HG03354 (cell line): ENCODE data around the gene COL8A1.

Experiments used
- ATAC-seq: cut with Tn5 transposase; IDR thresholded peaks from one replicate; pipeline ENCODE4 v1.9.1; 2021; ENCODE audit warnings: mild to moderate bottlenecking; ENCODE audit not compliant: unreplicated experiment, poor library complexity, severe bottlenecking

The COL8A1 gene

DNA sequence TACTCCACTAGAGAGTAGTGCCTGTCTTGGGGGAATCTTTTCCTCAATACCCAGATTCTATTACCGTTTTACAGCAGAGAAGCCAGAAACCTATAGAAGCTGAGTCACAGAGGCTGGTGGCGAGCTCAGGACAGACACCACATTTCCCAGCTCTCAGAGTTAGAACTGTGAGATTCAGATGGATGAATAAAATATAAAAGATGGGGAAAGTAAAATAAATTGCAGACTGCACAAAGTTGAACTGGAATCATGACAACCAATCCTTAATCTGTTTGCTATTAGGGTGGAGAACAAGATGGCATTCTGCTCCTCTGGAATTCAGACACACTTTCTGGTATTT lies 138.8 kb downstream of the COL8A1 start:
- ATAC-seq = no peak

DNA sequence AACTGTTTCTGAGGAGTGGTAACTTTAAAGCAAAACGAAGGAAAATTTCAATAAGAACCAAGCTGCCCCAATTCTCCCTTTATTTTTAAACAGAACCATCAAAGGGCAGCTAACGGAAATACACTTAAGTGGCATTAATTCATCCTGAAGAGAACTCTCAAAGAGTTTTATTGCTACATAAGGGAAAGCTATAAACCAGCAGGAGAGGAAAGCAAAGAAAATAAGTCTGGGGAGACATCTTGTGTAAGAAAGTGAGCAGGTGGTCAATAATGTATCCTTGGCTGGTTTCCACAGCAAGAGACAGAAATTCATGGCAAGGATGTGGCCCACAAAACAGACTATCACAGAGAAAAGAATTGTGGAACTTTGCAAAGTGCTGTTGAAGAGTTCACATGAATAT lies 139.3 kb downstream of the COL8A1 start:
- no peak for ATAC-seq

DNA sequence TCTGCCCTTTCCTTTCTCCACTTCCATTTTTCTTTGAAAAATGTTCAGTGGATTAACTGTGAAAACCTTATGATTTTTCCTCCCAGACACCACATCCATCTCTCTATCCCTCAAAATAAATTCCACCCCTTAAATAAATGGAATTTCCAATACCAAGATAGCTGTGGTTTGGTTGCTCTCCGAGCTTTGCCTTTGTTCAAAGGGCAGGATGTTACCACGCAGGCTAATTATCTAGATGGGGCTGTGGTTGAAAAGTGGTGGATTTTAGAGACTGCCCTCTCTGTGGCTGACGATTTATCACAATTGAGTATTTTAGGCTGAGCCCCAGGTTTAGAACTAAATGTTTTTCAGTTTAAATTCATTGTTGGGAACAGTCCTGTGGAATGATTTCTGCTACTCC lies 142.4 kb downstream of the COL8A1 start:
- ATAC-seq = no peak

DNA sequence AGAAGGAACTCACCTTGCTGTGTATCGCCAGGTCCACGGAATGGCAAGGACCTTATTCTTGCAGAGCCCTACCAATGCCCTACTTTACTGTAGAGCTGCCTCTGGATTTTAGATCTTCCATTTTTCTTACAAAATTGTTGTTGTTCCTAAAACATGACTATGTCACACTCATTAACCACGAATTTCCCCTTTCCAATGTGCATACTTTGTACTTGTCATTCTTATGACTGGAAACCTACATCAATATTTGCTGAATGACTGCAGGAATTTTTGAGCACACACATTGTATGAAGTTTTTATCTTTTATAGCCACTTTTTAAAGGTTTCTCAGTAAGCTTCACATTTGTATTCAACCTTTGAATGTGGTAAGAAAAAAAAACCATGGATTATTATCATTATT lies 143.4 kb downstream of the COL8A1 start:
- ATAC-seq = no peak

DNA sequence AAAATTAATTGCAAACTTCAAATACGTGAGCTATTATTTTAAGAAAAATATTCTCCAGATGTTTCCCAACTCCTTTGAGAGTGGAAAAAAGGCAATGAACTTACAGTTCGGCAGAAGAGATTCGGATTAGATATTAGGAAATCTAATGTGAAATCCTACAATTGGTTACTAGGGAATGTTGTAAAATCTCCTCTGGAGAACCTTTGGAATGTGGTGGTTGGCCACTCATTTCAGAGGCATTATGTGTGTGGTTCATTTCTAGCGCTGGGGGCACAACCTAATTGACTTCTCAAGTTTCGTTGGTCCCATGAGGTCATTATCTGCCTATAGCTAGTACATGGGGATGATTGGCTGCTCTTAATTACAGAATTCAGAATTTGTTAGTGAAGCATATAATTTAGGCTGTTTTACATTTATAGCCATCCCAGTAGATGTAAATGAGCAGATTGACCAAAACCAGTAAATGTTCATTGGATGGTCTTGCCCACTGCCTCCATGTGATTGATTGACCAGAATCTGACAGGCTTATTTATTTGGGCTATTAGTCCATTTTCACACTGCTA lies 144.7 kb downstream of the COL8A1 start:
- ATAC-seq = no peak

DNA sequence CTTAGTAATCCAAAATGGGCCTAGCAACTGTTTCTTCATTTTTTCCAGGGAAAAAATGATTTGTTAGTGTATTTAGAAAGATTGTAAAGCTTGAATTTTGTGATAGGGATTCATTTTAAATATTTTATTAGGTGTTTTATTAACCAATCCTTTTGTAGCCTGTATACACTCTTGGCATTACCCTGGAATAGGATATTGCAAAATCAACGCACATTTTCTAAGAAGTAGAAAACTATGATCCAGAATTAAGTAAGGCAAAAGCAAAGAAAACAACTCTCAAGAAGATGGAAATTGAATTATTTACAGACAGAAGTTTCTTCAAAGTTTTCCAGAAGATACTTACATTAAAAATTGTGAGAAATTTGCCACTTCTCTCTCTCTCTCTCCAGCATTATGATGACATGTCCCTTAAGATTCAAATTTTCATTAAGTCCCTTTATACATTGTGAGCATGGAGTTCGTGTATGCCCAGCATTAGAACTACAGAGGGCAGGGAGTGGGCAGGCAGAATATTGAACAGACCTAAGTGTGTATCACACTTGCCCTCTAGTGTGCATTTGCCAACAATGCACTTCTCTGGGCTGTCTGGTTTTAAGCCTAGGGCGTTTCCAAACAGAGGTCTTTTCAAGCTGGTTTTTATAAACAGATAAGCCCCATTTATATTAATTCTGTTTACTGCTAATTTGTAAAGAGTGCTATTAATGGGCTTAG lies 150.8 kb downstream of the COL8A1 start:
- ATAC-seq = peak; percentile 97

DNA sequence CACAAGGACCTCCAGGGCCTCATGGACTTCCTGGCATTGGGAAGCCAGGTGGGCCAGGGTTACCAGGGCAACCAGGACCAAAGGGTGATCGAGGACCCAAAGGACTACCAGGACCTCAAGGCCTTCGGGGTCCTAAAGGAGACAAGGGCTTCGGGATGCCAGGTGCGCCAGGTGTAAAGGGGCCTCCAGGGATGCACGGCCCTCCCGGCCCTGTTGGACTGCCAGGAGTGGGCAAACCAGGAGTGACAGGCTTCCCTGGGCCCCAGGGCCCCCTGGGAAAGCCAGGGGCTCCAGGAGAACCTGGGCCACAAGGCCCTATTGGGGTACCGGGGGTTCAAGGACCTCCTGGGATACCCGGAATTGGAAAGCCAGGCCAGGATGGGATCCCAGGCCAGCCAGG lies 156.1 kb downstream of the COL8A1 start:
- ATAC-seq = no peak

DNA sequence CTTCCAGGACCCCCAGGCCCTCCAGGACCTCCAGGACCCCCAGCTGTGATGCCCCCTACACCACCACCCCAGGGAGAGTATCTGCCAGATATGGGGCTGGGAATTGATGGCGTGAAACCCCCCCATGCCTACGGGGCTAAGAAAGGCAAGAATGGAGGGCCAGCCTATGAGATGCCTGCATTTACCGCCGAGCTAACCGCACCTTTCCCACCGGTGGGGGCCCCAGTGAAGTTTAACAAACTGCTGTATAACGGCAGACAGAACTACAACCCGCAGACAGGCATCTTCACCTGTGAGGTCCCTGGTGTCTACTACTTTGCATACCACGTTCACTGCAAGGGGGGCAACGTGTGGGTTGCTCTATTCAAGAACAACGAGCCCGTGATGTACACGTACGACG lies 157.2 kb downstream of the COL8A1 start:
- no peak for ATAC-seq

DNA sequence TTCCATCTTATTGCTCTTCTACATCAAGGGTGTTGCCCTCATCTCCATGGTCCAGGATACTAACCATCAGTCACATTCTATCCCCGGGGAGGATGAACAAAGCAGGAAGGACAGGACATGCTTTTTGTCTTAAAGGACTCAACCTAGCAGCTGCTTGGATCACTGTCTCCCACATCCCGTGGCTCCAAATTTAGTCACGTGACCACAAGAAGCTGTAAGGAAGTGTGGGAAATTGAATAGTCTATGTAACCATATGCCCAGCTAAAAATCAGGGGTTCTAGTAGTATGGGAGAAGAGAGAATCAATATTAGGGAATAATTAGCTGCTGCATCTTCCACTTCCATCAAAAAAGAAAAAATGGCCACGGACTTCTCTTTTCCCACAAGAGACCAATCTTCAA lies 161.0 kb downstream of the COL8A1 start:
- ATAC-seq = no peak

DNA sequence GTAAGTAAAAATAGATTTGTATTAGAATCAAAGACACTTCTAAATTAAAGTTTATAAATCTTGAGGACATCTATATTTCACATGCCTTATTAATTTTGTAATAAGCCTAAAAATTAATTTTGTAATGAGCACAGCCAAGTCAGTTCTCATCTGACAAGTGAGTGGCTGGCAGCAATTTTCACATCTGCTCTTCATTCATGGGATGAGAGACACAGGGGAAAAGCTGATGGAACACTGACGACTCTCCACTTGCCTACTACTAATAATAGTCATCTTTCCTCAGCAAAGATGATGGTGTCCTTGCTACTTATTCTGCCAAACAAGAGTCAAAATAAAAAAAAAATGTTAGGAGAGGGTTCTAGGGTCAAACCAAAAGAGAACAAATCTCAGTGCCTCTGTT lies 164.9 kb downstream of the COL8A1 start:
- no peak for ATAC-seq

DNA sequence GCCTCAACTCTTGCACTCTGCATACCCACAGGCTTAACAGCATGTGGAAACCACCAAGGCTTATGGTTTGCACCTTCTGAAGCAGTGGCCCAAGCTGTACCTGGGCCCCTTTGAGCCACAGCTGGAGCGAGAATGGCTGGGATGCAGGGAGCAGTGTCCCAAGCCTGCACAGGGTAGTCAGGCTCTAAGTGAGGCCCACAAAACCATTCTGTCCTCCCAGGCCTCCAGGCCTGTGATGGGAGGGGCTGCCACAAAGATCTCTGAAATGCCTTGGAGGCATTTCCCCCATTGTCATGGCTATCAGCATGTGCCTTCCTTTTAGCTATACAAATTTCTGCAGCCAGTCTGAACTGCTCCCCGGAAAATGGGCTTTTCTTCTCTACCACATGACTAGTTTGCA lies 166.8 kb downstream of the COL8A1 start:
- no peak for ATAC-seq

DNA sequence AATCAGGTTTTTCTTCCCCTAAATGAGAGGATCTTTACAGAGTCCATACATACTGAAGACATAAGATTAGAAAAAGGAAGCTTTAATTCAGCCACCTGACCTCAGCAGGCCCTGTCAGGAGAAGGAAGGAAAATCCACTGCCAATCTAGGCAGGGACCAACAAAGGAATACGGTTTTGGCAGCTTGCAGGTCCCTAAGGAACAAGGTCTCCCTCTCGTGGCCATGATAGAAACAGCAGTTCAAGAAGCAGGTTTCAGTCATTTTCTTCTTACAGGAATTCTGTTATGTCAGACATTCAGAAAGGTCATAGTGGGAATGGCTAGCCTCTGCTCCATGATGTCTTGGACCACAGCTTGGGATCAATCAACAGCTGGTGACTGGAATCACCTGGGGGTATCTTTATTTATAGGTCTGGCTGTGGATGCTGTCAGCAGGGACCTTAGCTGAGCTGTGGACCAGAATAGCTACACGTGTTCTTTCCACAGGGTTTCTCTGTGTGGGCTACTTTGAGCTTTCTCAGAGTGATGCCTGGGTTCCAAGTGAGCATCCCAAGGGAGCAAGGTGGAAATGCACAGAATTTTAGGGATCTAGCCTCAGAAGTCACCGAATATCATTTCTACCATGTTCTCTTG lies 169.9 kb downstream of the COL8A1 start:
- ATAC-seq = no peak

DNA sequence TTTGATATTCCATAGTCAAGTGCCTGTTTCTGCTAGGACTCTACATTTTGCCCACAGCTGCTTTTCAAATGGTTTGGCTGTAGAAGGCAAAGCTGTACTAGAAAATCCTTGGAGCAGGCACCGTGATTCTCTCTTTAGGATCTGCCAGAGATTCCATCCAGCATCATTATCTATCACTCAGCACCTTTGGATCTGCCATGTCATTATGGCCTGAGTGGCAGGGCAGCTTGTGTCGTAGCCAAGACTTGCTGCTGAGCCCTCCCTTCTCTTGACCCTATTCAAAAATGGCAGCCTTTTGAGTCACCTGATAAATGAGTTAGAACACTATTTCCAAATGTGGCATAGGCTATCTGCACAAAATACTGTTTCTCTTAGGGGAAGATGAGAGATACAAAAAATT lies 171.2 kb downstream of the COL8A1 start:
- no peak for ATAC-seq

DNA sequence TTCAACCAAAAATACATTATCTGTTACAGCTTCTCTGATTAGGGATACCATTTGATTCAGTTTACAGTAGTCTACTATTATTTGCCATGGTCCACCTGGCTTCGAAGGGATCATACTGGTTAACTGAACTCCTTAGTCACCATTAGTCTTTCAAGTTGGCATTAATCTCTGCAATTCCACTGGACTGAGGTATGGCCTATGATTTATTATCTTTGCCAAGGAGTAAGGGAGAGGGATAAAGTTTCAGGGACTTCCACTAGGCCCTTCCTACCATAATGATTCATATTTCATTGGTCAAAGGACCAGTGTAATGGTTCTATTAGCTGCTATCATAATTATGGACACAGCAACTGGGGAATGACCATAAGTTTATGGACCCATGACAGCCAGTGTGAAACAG lies 172.0 kb downstream of the COL8A1 start:
- ATAC-seq = no peak

DNA sequence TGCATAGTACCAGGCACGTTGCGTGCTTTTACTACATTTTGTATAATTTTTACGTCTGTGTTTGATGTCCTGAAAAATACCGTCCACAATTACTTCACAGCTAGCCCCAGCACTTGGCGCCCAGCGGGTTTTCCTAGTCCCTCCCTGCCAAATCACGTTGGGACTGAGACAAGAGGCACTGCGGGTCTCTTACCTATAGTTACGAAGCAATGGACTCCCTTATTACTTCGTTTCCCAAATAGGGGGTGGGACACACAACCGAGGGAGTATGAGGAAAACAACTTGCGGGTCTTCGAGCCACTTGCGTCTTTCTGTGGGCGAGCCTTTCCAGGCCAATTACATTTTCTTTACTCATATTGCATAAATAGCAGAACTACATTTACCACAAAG lies 178.6 kb downstream of the COL8A1 start:
- ATAC-seq = no peak

DNA sequence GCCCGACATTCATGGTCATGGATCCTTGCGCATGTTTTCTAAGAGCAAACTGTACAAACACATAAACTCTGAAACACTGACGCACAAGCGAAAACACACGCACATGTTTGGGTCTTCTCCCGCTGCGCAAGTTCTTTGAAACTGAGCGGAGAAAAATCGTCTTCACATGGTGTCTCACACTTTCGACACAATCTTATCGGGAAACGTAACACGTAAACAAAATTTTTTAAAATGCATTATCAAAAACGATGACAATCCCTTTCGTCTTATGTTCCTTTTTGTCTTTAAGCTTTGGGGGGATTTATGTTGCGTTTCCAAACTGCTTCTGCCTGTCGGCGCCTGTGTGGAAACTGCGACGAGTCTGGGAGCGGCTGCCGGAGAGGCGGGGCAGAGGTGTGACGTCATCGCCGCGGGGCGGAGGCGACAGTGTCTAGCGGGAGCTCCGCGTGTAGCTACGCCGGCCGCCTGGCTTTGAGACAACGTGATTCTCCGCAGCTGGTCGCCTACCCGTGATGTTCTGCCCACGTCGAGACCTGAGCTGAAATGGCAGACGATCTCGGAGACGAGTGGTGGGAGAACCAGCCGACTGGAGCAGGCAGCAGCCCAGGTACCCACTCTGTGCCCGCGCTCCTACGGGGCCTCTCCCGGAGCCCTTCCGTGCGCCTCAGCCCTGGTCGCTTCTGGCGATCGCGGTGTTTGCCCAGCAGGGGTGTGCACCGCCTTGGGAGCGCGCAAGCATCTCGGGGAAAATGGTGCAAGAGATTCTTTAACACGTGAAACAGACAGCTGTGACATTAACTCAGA lies 179.2 kb downstream of the COL8A1 start, which contains the start of gene CMSS1:
Gene CMSS1 (plus strand): TSS at position 426 of the 804 bp plus-strand sequence.
- ATAC-seq = peak; percentile 97

DNA sequence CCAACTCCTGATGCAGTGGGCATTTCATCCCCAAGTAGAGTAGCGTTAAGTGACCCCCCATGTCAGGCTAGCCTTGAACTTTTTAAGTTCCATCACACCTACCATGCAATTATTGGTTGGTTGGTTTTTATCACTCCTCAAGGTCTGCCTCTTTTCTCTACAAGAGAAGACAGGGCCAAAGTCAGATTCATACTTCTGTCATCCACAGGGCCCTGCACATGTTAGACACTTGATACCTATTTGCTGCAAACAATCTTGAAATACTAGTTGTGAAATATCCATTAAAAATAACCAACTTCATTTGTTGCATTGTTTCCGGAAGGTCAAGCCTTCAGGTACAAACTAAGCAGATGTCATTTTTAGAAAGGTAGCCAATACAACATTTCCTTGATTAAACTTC lies 180.4 kb downstream of the COL8A1 start:
- ATAC-seq = no peak

DNA sequence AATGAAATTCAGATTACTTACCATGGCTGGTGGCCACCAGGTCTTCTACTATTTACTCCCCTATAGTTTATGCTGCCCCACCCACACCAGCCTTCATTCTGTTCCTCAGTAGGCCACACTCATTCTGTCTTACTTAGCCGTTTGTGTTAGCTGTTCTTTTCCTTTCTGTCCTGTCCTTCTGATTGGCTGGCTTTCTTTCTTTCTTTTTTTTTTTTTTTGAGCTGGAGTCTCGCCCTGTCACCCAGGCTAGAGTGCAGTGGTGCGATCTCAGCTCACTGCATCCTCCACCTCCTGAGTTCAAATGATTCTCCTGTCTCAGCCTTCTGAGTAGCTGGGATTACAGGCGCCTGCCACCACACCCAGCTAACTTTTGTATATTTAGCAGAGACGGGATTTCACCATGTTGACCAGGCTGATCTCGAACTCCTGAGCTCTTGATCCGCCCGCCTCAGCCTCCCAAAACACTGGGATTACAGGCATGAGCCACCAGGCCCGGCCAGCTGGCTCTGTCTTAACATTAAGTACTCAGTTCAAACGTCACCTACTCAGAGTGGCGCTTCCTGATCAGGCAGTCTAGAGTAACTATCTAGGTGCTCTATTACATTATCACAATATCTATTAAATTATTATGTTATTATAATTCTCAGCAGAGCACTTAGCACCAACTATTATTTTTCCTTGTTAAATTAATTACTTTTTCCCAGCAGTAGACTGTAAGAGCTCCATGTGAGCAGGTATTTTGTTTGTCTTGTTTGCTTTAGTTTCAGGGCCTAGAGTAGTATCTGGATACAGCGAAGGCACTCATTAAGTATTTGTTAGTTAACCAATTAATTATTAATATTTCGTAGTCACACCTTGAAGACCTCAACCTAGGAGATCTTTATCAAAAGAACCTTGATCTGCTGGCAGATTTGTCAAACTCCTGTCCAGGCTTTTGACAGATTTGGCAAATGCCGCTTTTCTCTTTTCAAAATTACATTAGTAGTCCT lies 185.6 kb downstream of the COL8A1 start:
- no peak for ATAC-seq

DNA sequence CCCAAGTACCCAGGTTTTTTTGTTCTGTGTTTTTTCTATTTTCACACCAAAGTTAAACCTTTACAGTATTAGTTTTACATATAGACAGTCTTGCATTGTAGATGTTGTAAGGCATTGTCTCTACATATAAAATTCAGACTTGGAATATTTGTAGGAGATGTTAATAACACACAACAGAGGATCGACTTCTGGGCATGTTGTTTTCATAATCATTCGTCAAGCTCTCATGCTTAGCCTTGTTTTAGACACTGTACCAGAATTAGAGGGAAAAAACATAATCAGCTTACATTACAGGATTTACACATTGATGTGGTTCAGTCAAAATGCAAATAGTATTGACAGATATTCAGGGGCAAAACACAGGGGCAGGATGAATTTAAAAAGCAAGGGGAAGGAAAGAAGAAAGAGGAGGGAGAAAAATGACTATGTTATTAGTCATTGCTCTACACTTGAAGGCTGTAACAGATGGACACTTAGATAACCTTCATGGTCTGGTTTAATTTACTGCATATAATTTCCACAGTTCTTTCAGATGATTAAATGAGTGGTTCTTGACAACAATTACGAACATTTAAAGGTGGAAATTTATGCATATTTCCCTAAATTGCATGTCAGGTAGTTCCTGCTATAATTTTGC lies 186.7 kb downstream of the COL8A1 start:
- ATAC-seq = no peak
